Measurements from ENCODE around the gene SIK3. TPM values are rescaled to one million over a fixed set of nuclear protein-coding genes. Genes with fewer than 3 reads are reported as not detected.

The SIK3 gene
- total and polyA plus RNA-seq, 3 experiments from 2014 or later, result 33.9 to 48.7 (median 42.8) TPM

GRCh38 chr11:116798368-116798767 is 299.9 kb downstream of the SIK3 start:
- no peak for DNase-seq
- CTCF ChIA-PET, result no interaction called here
- H3K27ac Mint-ChIP-seq, result no peak overlapping the region
- POLR2A ChIA-PET, result interaction anchor here (0.7 kb wide), 1 partner anchor 42 kb away, joined by 3 read pairs; no protein-coding TSS in a partner anchor
- H3K9me3 Mint-ChIP-seq, result no peaks in the 10 kb centered on the region
- H3K4me1 ChIP-seq (ENCODE audit: insufficient read depth, low read length), result no peaks in the 10 kb centered on the region
- no peaks in the 10 kb centered on the region for H3K27me3 ChIP-seq (ENCODE audit: insufficient read depth, low read length, poor library complexity, severe bottlenecking)
- H3K27ac ChIP-seq (ENCODE audit: low read depth, low read length), result no peak overlapping the region
- peaks cover 4 to 32% of the 10 kb centered on the region in 2 donors for H3K27me3 Mint-ChIP-seq
- H3K4me1 Mint-ChIP-seq, result no peaks in the 10 kb centered on the region
- H3K4me3 Mint-ChIP-seq, result no peak overlapping the region
- peaks cover 0 to 1% (median 0%) of the 10 kb centered on the region in 3 donors for H3K36me3 Mint-ChIP-seq
- H3K9me3 ChIP-seq (ENCODE audit: low read length), result no peaks in the 10 kb centered on the region
- H3K36me3 ChIP-seq (ENCODE audit: insufficient read depth, low read length), result no peaks in the 10 kb centered on the region
- H3K4me3 ChIP-seq (ENCODE audit: low read length), result no peak overlapping the region

GRCh38 chr11:116797816-116798215 is 300.4 kb downstream of the SIK3 start:
- CTCF ChIA-PET, result no interaction called here
- Histone ChIP-seq H3K36me3 (ENCODE audit: insufficient read depth, low read length) (no peaks in the 10 kb centered on the region), H3K9me3 (ENCODE audit: low read length) (no peaks in the 10 kb centered on the region), H3K27me3 (ENCODE audit: insufficient read depth, low read length, poor library complexity, severe bottlenecking) (no peaks in the 10 kb centered on the region), H3K4me3 (ENCODE audit: low read length) (no peak overlapping the region), H3K27ac (ENCODE audit: low read depth, low read length) (no peak overlapping the region), H3K4me1 (ENCODE audit: insufficient read depth, low read length) (no peaks in the 10 kb centered on the region)
- POLR2A ChIA-PET, result interaction anchor here (0.7 kb wide), 1 partner anchor 42 kb away, joined by 3 read pairs; no protein-coding TSS in a partner anchor
- peaks cover 0 to 1% (median 0%) of the 10 kb centered on the region in 3 donors for H3K36me3 Mint-ChIP-seq
- peaks cover 0 to 1% (median 0%) of the 10 kb centered on the region in 3 donors for H3K4me1 Mint-ChIP-seq
- peak overlapping the region in 1 of 8 donors; percentile 26 for H3K27ac Mint-ChIP-seq
- peaks cover 4 to 31% of the 10 kb centered on the region in 2 donors for H3K27me3 Mint-ChIP-seq
- no peak for DNase-seq
- H3K4me3 Mint-ChIP-seq, result no peak overlapping the region
- H3K9me3 Mint-ChIP-seq, result no peaks in the 10 kb centered on the region

- Mint-ChIP-seq H3K27ac (no peak overlapping the region), H3K4me3 (no peak overlapping the region), H3K27me3 (peaks cover 4 to 24% of the 10 kb centered on the region in 2 donors), H3K9me3 (no peaks in the 10 kb centered on the region), H3K4me1 (peaks cover 0 to 1% (median 0%) of the 10 kb centered on the region in 3 donors), H3K36me3 (peaks cover 0 to 1% (median 0%) of the 10 kb centered on the region in 3 donors)
- no peak for DNase-seq
- CTCF ChIA-PET, result interaction anchor here (1.5 kb wide), 1 partner anchor 40 kb away, joined by 7 read pairs; no protein-coding TSS in a partner anchor
- no peaks in the 10 kb centered on the region for H3K9me3 ChIP-seq (ENCODE audit: low read length)
- no peaks in the 10 kb centered on the region for H3K36me3 ChIP-seq (ENCODE audit: insufficient read depth, low read length)
- no peaks in the 10 kb centered on the region for H3K27me3 ChIP-seq (ENCODE audit: insufficient read depth, low read length, poor library complexity, severe bottlenecking)
- POLR2A ChIA-PET, result no interaction called here
- H3K27ac ChIP-seq (ENCODE audit: low read depth, low read length), result no peak overlapping the region
- H3K4me1 ChIP-seq (ENCODE audit: insufficient read depth, low read length), result peaks cover 2% of the 10 kb centered on the region
- H3K4me3 ChIP-seq (ENCODE audit: low read length), result no peak overlapping the region
Observed at GRCh38 chr11:116796548-116796947, 301.7 kb downstream of the SIK3 start.

GRCh38 chr11:116794851-116795250 is 303.4 kb downstream of the SIK3 start:
- Mint-ChIP-seq H3K27ac (peak overlapping the region in 1 of 8 donors; percentile 48), H3K36me3 (no peaks in the 10 kb centered on the region), H3K4me3 (no peak overlapping the region), H3K9me3 (no peaks in the 10 kb centered on the region), H3K4me1 (peaks cover 7 to 9% (median 7%) of the 10 kb centered on the region in 3 donors), H3K27me3 (peaks cover 1 to 12% of the 10 kb centered on the region in 2 donors)
- Histone ChIP-seq H3K27me3 (ENCODE audit: insufficient read depth, low read length, poor library complexity, severe bottlenecking) (no peaks in the 10 kb centered on the region), H3K4me3 (ENCODE audit: low read length) (no peak overlapping the region), H3K27ac (ENCODE audit: low read depth, low read length) (no peak overlapping the region), H3K9me3 (ENCODE audit: low read length) (no peaks in the 10 kb centered on the region), H3K36me3 (ENCODE audit: insufficient read depth, low read length) (no peaks in the 10 kb centered on the region), H3K4me1 (ENCODE audit: insufficient read depth, low read length) (peaks cover 9% of the 10 kb centered on the region)
- no peak for DNase-seq
- ChIA-PET POLR2A (interaction anchor here (2.4 kb wide), 1 partner anchor 41 kb away, joined by 7 read pairs; no protein-coding TSS in a partner anchor), CTCF (interaction anchor here (1.8 kb wide), 1 partner anchor 85 kb away, joined by 4 read pairs; no protein-coding TSS in a partner anchor)

GRCh38 chr11:116793772-116794097 is 304.5 kb downstream of the SIK3 start:
- Histone ChIP-seq H3K9me3 (ENCODE audit: low read length) (no peaks in the 10 kb centered on the region), H3K36me3 (ENCODE audit: insufficient read depth, low read length) (no peaks in the 10 kb centered on the region), H3K27me3 (ENCODE audit: insufficient read depth, low read length, poor library complexity, severe bottlenecking) (no peaks in the 10 kb centered on the region), H3K27ac (ENCODE audit: low read depth, low read length) (no peak overlapping the region), H3K4me1 (ENCODE audit: insufficient read depth, low read length) (peaks cover 9% of the 10 kb centered on the region), H3K4me3 (ENCODE audit: low read length) (no peak overlapping the region)
- DNase-seq, result no peak
- Mint-ChIP-seq H3K27ac (no peak overlapping the region), H3K9me3 (no peaks in the 10 kb centered on the region), H3K4me1 (peaks cover 8 to 15% (median 11%) of the 10 kb centered on the region in 3 donors), H3K27me3 (peaks cover 1% of the 10 kb centered on the region in 2 donors), H3K4me3 (no peak overlapping the region), H3K36me3 (no peaks in the 10 kb centered on the region)
- ChIA-PET CTCF (interaction anchor here (1.1 to 8.4 kb wide), 4 partner anchors 41 to 314 kb away, joined by 3 to 99 read pairs (median 6); no protein-coding TSS in a partner anchor), POLR2A (interaction anchor here (2.4 kb wide), 1 partner anchor 42 kb away, joined by 7 read pairs; no protein-coding TSS in a partner anchor)

Other genes with a start within 250 kb of the SIK3 start
- 10 to 100 TPM; 79.5 to 84.5 TPM for gene PAFAH1B2, start 45.9 kb upstream of the SIK3 start, total RNA-seq
- 15.9 TPM for gene PAFAH1B2, start 45.9 kb upstream of the SIK3 start, polyA plus RNA-seq
- 10 to 100 TPM; 13.8 to 14.9 TPM for gene SIDT2, start 80.3 kb upstream of the SIK3 start, total RNA-seq
- gene SIDT2, start 80.3 kb upstream of the SIK3 start, polyA plus RNA-seq, result 2.0 TPM
- gene TAGLN, start 100.9 kb upstream of the SIK3 start, total RNA-seq, result 1 to 10 TPM; 1.8 to 2.2 TPM
- gene TAGLN, start 100.9 kb upstream of the SIK3 start, polyA plus RNA-seq, result 0.35 TPM
- 100 to 1,000 TPM in 1 of 2 experiments, 10 to 100 TPM in 1; 99.6 to 101 TPM for gene PCSK7, start 133.6 kb upstream of the SIK3 start, total RNA-seq
- 81.7 TPM for gene PCSK7, start 133.6 kb upstream of the SIK3 start, polyA plus RNA-seq
- gene RNF214, start 134.2 kb upstream of the SIK3 start, total RNA-seq, result 10 to 100 TPM; 25.1 to 25.3 TPM
- gene RNF214, start 134.2 kb upstream of the SIK3 start, polyA plus RNA-seq, result 35.0 TPM
- gene BACE1-AS, start 192.9 kb upstream of the SIK3 start, total RNA-seq, result 1 to 10 TPM; 3.8 to 4.5 TPM
- gene BACE1-AS, start 192.9 kb upstream of the SIK3 start, polyA plus RNA-seq, result 1.3 TPM
- 1 to 10 TPM; 2.5 to 2.9 TPM for gene BACE1, start 217.8 kb upstream of the SIK3 start, total RNA-seq
- 2.0 TPM for gene BACE1, start 217.8 kb upstream of the SIK3 start, polyA plus RNA-seq
- 10 to 100 TPM; 34.6 to 40.5 TPM for gene CEP164, start 229.4 kb upstream of the SIK3 start, total RNA-seq
- gene CEP164, start 229.4 kb upstream of the SIK3 start, polyA plus RNA-seq, result 25.7 TPM

Data from CD8-positive, alpha-beta memory T cell (primary cell).